IMR-90 (cell line): ENCODE measurements around the gene ABAT. TPM values are rescaled to one million over a fixed set of nuclear protein-coding genes. Genes with fewer than 3 reads are reported as not detected.

Experiments
- ATAC-seq: fragments of 200-7000 bp; cut with Tn5 transposase; 2 replicates; pipeline ENCODE4 v1.9.1; 2020; ENCODE audit warnings: low read depth, mild to moderate bottlenecking, moderate library complexity
- BruUV-seq: library from RNA; stranded (reverse); fragments of 400-500 nt; replicated peaks from 2 replicates; lab custom pipeline; 2021; lab: Mats Ljungman, UMichigan
- CTCF ChIA-PET: fragments of 300-600 bp; formaldehyde crosslinking; extraction: SDS; loops from one replicate; lab custom pipeline; 2021; ENCODE audit warnings: antibody characterized with exemption; lab: Yijun Ruan, JAX
- POLR2A ChIA-PET: fragments of 300-600 bp; sonication (Branson Sonifier 250); formaldehyde crosslinking; loops from one replicate; lab custom pipeline; 2022; ENCODE audit warnings: antibody characterized with exemption; ENCODE audit not compliant: unreplicated experiment; lab: Charles Lee
- DNase-seq: peaks from one replicate; pipeline ENCODE4 v3.0.0; 2013
- H2AFZ ChIP-seq: replicated peaks from 2 replicates; pipeline ENCODE3; 2013; ENCODE audit warnings: low read length, mild to moderate bottlenecking; ENCODE audit not compliant: poor library complexity
- H2AK5ac ChIP-seq: 2 replicates; pipeline ENCODE4 v1.6.1; 2013; ENCODE audit warnings: low read depth, low read length, inconsistent platforms
- H2AK9ac ChIP-seq: replicated peaks from 2 replicates; pipeline ENCODE3; 2013; ENCODE audit warnings: mild to moderate bottlenecking, low read depth, low read length, moderate library complexity; ENCODE audit not compliant: poor library complexity
- H2BK120ac ChIP-seq: 2 replicates; pipeline ENCODE4 v1.6.1; 2013; ENCODE audit warnings: low read depth, low read length, inconsistent platforms
- H2BK15ac ChIP-seq: 3 replicates; pipeline ENCODE4 v1.6.1; 2013; ENCODE audit warnings: low read depth, low read length, inconsistent platforms
- H2BK20ac ChIP-seq: 2 replicates; pipeline ENCODE4 v1.6.1; 2013; ENCODE audit warnings: low read depth, mild to moderate bottlenecking, inconsistent platforms, low read length, moderate library complexity
- H2BK5ac ChIP-seq: 2 replicates; pipeline ENCODE4 v1.6.1; 2013; ENCODE audit warnings: mild to moderate bottlenecking, low read depth, low read length, inconsistent platforms; ENCODE audit not compliant: poor library complexity, severe bottlenecking
- H3K14ac ChIP-seq: replicated peaks from 2 replicates; pipeline ENCODE4 v1.6.1; 2013; ENCODE audit warnings: low read depth, low read length, inconsistent platforms
- H3K18ac ChIP-seq: 2 replicates; pipeline ENCODE4 v1.6.1; 2013; ENCODE audit warnings: low read depth, low read length, control low read depth
- H3K23ac ChIP-seq: 2 replicates; pipeline ENCODE4 v1.6.1; 2013; ENCODE audit warnings: low read depth, low read length, inconsistent platforms
- H3K27ac ChIP-seq: 2 replicates; pipeline ENCODE4 v1.5.1; 2013; ENCODE audit warnings: mild to moderate bottlenecking, control low read depth, low read length; ENCODE audit not compliant: insufficient read depth
- H3K27me3 ChIP-seq: 2 replicates; pipeline ENCODE4 v1.6.1; 2013; ENCODE audit warnings: low read length; ENCODE audit not compliant: control insufficient read depth, insufficient read depth
- H3K36me3 ChIP-seq: 2 replicates; pipeline ENCODE4 v1.6.1; 2013; ENCODE audit warnings: low read length, mixed read lengths; ENCODE audit not compliant: control insufficient read depth, insufficient read depth
- H3K4ac ChIP-seq: 2 replicates; pipeline ENCODE4 v1.6.1; 2013; ENCODE audit warnings: low read depth, low read length, inconsistent platforms
- H3K4me1 ChIP-seq: 2 replicates; pipeline ENCODE4 v1.6.1; 2013; ENCODE audit warnings: low read length, mixed read lengths; ENCODE audit not compliant: control insufficient read depth, insufficient read depth
- H3K4me2 ChIP-seq: 2 replicates; pipeline ENCODE4 v1.6.1; 2013; ENCODE audit warnings: low read depth, mild to moderate bottlenecking, control low read depth, low read length, moderate library complexity
- H3K4me3 ChIP-seq: 2 replicates; pipeline ENCODE4 v1.5.1; 2013; ENCODE audit warnings: low read depth, mild to moderate bottlenecking, control low read depth, low read length, moderate library complexity; ENCODE audit not compliant: insufficient read depth
- H3K56ac ChIP-seq: 2 replicates; pipeline ENCODE4 v1.6.1; 2013; ENCODE audit warnings: low read length, inconsistent platforms; ENCODE audit not compliant: insufficient read depth; ENCODE audit errors: extremely low read depth
- H3K79me1 ChIP-seq, 2 experiments: 2 replicates each; pipeline ENCODE4 v1.6.1; 2013; ENCODE audit warnings: low read length in 2 of 2, inconsistent platforms in 1 of 2, low read depth in 1 of 2
- H3K9ac ChIP-seq: 2 replicates; pipeline ENCODE4 v1.6.1; 2013; ENCODE audit warnings: low read depth, low read length, control low read depth
- H3K9me1 ChIP-seq: 2 replicates; pipeline ENCODE4 v1.6.1; 2013; ENCODE audit warnings: low read length, inconsistent platforms; ENCODE audit not compliant: insufficient read depth
- H3K9me3 ChIP-seq: 2 replicates; pipeline ENCODE4 v1.6.1; 2013; ENCODE audit warnings: low read length; ENCODE audit not compliant: control insufficient read depth, insufficient read depth
- H4K20me1 ChIP-seq: 2 replicates; pipeline ENCODE4 v1.6.1; 2013; ENCODE audit warnings: low read length, inconsistent platforms; ENCODE audit not compliant: insufficient read depth
- H4K5ac ChIP-seq: 2 replicates; pipeline ENCODE4 v1.6.1; 2013; ENCODE audit warnings: mild to moderate bottlenecking, low read depth, low read length, control low read depth
- H4K8ac ChIP-seq, 2 experiments: 2 replicates each; pipeline ENCODE4 v1.6.1; 2013; ENCODE audit warnings: low read depth in 2 of 2, low read length in 2 of 2, control low read depth in 1 of 2, inconsistent platforms in 1 of 2
- H4K91ac ChIP-seq: 2 replicates; pipeline ENCODE4 v1.6.1; 2013; ENCODE audit warnings: low read depth, low read length, inconsistent platforms; ENCODE audit not compliant: insufficient read depth
- MAFK ChIP-seq: IDR thresholded peaks from 2 replicates; pipeline ENCODE4 v1.6.1; 2012; ENCODE audit warnings: low read depth, low read length, improper control_type of control experiment
- MXI1 ChIP-seq: IDR thresholded peaks from 2 replicates; pipeline ENCODE4 v1.6.1; 2012; ENCODE audit warnings: low read depth, mild to moderate bottlenecking, low read length, moderate library complexity, borderline replicate concordance
- SMC3 ChIP-seq: fragments of 150-350 bp; IDR thresholded peaks from 2 replicates; pipeline ENCODE4 v1.6.1; 2016; ENCODE audit warnings: low read depth, mild to moderate bottlenecking, antibody characterized with exemption, low read length, moderate library complexity
- WGBS, 2 experiments: methylation state at CpG; one replicate each; pipeline versions ENCODE4 v1.1.5 to v1.1.7; 2013; ENCODE audit warnings: missing lambda C conversion rate in 2 of 2; ENCODE audit not compliant: insufficient read length in 1 of 2; ENCODE audit errors: extremely low coverage in 2 of 2; 5-methylcytosine and 5-hydroxymethylcytosine counted together
- dilution Hi-C: fragments of 300-500 bp; cut with HindIII; formaldehyde crosslinking; loops from one replicate; pipeline ENCODE4 v1.14.3; 2018; ENCODE audit warnings: low sequenced_read_pairs; ENCODE audit not compliant: unreplicated experiment
- in situ Hi-C: fragments of 300-500 bp; cut with MboI; formaldehyde crosslinking; loops from 3 replicates; pipeline ENCODE4 v1.14.3; 2019; ENCODE audit warnings: low sequenced_read_pairs, inconsistent platforms, mixed read lengths
- intact Hi-C: fragments of 100-400 bp; cut with micrococcal nuclease; formaldehyde crosslinking; loops from 2 replicates; pipeline ENCODE4 v1.10.0; 2022
- polyA plus RNA-seq, 3 experiments: library from polyadenylated mRNA; depleted of rRNA; stranded (reverse); fragments of >200 nt; gene quantifications; 2 replicates each; pipeline ENCODE4 v1.2.3, GENCODE V29; 2012; ENCODE audit warnings: low replicate concordance in 1 of 3
- total RNA-seq: library from RNA; depleted of rRNA; stranded (reverse); fragments of >200 nt; gene quantifications from 2 replicates; pipeline ENCODE4 v1.2.3, GENCODE V29; 2012
- TF ChIP-seq, protein P1 (sequence below): fragments of 150-350 bp; IDR thresholded peaks from 2 replicates; pipeline ENCODE4 v1.6.1; 2017; ENCODE audit warnings: mild to moderate bottlenecking, antibody characterized with exemption, low read length, low read depth

ABAT gene
- total and polyA plus RNA-seq, 2 of the 4 experiments (the other 2 are of a cell fraction): 4.5 to 6.9 TPM

DNA sequence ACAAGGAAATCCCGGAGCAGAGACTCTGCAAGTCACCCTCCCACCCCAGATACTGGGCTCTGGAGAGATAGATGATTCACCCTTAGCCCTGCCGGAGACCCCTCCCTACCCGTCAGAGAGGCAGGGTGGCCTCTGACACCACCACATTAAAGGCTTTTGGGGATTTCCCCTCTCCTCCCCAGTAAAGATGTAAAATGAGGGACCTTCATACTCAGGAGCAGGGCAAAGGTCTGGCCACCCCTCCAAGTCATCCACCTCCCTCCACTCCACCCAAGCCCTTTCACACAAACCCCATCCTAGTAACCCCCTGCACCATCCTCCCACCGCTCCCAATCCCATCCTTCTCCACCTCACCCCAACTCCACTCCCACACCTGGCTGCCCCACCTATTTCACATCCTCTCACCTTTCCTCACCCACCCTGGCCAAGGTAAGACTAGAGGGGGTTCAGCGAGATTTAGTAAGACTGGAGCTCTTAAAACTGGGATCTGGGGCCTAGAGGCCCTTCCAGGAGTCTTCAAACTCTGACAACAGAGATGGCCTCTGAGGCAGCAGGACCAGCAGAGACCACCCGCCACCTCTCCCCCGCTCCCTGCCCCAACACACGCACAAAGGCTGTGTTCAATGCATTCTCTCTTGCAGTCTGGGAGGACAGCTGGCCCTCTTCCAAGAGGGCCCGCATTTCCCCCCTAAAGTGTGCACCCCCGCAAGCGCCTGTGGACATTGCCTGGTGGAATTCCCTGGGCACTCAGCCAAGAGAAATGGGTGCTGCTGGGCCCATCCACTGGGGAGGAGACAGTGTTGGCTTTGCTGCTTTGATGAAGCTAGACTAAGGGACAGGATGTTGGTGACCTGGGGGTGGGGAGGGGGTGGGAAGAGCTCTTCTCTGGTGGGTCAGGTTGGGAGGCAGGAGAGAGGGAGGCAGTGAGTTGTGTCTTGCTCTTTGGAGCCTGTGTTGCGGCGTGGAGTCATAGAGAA, 1.1 kb downstream of the ABAT start:
- Histone ChIP-seq H2AK9ac (no peak overlapping the region), H3K9ac (no peak overlapping the region), H3K9me1 (no peaks in the 10 kb centered on the region; the same call in 1 of the 2 replicates), H2BK120ac (no peak overlapping the region), H2AFZ (no peak overlapping the region), H3K23ac (no peak overlapping the region), H3K4me3 (no peak overlapping the region), H4K20me1 (no peaks in the 10 kb centered on the region), H3K27ac (no peak overlapping the region), H4K91ac (no peak overlapping the region), H3K14ac (no peak overlapping the region), H3K9me3 (peaks cover 2% of the 10 kb centered on the region; the same call in 1 of the 2 replicates), H2BK20ac (no peak overlapping the region), H2AK5ac (no peak overlapping the region), H3K4ac (no peak overlapping the region), H3K36me3 (no peaks in the 10 kb centered on the region), H3K4me2 (no peak overlapping the region; the same call in 1 of the 2 replicates), H4K5ac (no peak overlapping the region), H3K18ac (no peak overlapping the region), H3K79me1 (no peaks in the 10 kb centered on the region), H2BK15ac (no peak overlapping the region), H4K8ac (no peak overlapping the region), H2BK5ac (no peak overlapping the region), H3K56ac (no peak overlapping the region), H3K27me3 (no peaks in the 10 kb centered on the region), H3K4me1 (peaks cover 5% of the 10 kb centered on the region)
- ATAC-seq (no peak), DNase-seq (no peak)
- ChIA-PET CTCF (interaction anchor here (1.1 kb wide), 1 partner anchor 116 kb away, joined by 4 read pairs; no protein-coding TSS in a partner anchor), POLR2A (no interaction called here)
- TF ChIP-seq MAFK (no peak), SMC3 (no peak), MXI1 (no peak)
- TF ChIP-seq, protein P1, sequence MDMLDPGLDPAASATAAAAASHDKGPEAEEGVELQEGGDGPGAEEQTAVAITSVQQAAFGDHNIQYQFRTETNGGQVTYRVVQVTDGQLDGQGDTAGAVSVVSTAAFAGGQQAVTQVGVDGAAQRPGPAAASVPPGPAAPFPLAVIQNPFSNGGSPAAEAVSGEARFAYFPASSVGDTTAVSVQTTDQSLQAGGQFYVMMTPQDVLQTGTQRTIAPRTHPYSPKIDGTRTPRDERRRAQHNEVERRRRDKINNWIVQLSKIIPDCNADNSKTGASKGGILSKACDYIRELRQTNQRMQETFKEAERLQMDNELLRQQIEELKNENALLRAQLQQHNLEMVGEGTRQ: no peak
- dilution Hi-C loops (no loop called here), in situ Hi-C loops (no loop called here), intact Hi-C loops (no loop called here)
- 100% methylated on average over 1 of the region's 13 CpGs; no CpG with 5 or more reads in 1 of the 2 experiments for WGBS, 2 experiments
- no TSS peak for BruUV-seq
